ENCODE measurements around the gene CPXM2. TPM values are rescaled to one million over a fixed set of nuclear protein-coding genes. Genes with fewer than 3 reads are reported as not detected.

Gene CPXM2
- polyA plus RNA-seq, 2 of the 4 experiments (the other 2 are of a cell fraction): not detected

DNA sequence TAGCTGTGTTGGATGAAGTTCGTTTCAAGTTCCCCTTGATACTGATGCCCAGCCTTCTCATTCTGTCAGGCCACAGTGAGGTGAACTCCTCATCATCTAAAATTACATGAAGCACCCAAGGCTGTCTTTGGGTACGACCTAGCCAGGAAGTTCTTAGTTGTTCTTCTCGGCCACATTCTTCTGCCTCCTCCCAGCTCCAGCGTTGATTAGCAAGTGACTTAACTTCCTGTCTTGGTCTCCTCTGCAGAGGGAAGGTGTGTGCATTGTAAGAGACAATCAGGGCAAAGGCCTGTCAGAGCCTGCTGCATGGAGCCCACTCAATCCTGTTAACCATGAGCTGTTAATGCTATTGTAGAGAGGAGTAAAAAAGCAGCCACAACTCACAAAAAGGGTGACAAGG lies 43.2 kb upstream of the CPXM2 start:
- no peaks in the 10 kb centered on the region for H3K4me1 ChIP-seq
- DNase-seq (ENCODE audit: low read depth in 1 of 2, low spot score in 1 of 2): no peak
- H3K9me3 ChIP-seq: peaks cover 12% of the 10 kb centered on the region; the same call in 2 of the 3 replicates
- TF ChIP-seq CBX2 (IDR thresholded peaks at IDR 0.05; ENCODE audit: borderline replicate concordance, low read depth) (no peak), NFE2L2 (conservative IDR thresholded peaks at IDR 0.05; ENCODE audit: low read length) (no peak), E2F6 (IDR thresholded peaks at IDR 0.05; ENCODE audit: borderline replicate concordance, low read depth) (no peak), FOSB (CRISPR knock-in tag; IDR thresholded peaks at IDR 0.05) (no peak), POLR2A (IDR thresholded peaks at IDR 0.05; ENCODE audit: low read length) (no peak), JUNB (IDR thresholded peaks at IDR 0.05) (no peak), RARB (CRISPR knock-in tag; IDR thresholded peaks at IDR 0.05) (no peak), EHMT2 (IDR thresholded peaks at IDR 0.05; ENCODE audit: low read depth) (no peak), ZNF302 (CRISPR knock-in tag; IDR thresholded peaks at IDR 0.05) (no peak), ESRRA (IDR thresholded peaks at IDR 0.05; ENCODE audit: borderline replicate concordance, low read length) (no peak), HOXA7 (CRISPR knock-in tag; IDR thresholded peaks at IDR 0.05) (no peak), MAFK (IDR thresholded peaks at IDR 0.05; ENCODE audit: partially characterized antibody) (no peak), KDM5A (IDR thresholded peaks at IDR 0.05) (no peak), HEYL (CRISPR knock-in tag; IDR thresholded peaks at IDR 0.05) (no peak), TP53 (CRISPR knock-in tag; IDR thresholded peaks at IDR 0.05) (no peak), EP300 (IDR thresholded peaks at IDR 0.05) (no peak)
- TF ChIP-seq, protein P1, sequence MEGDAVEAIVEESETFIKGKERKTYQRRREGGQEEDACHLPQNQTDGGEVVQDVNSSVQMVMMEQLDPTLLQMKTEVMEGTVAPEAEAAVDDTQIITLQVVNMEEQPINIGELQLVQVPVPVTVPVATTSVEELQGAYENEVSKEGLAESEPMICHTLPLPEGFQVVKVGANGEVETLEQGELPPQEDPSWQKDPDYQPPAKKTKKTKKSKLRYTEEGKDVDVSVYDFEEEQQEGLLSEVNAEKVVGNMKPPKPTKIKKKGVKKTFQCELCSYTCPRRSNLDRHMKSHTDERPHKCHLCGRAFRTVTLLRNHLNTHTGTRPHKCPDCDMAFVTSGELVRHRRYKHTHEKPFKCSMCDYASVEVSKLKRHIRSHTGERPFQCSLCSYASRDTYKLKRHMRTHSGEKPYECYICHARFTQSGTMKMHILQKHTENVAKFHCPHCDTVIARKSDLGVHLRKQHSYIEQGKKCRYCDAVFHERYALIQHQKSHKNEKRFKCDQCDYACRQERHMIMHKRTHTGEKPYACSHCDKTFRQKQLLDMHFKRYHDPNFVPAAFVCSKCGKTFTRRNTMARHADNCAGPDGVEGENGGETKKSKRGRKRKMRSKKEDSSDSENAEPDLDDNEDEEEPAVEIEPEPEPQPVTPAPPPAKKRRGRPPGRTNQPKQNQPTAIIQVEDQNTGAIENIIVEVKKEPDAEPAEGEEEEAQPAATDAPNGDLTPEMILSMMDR (IDR thresholded peaks at IDR 0.05): no peak
- TF ChIP-seq, protein P2, sequence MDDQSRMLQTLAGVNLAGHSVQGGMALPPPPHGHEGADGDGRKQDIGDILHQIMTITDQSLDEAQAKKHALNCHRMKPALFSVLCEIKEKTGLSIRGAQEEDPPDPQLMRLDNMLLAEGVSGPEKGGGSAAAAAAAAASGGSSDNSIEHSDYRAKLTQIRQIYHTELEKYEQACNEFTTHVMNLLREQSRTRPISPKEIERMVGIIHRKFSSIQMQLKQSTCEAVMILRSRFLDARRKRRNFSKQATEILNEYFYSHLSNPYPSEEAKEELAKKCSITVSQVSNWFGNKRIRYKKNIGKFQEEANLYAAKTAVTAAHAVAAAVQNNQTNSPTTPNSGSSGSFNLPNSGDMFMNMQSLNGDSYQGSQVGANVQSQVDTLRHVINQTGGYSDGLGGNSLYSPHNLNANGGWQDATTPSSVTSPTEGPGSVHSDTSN (IDR thresholded peaks at IDR 0.05): no peak
- TF ChIP-seq, protein P3, sequence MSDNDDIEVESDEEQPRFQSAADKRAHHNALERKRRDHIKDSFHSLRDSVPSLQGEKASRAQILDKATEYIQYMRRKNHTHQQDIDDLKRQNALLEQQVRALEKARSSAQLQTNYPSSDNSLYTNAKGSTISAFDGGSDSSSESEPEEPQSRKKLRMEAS (IDR thresholded peaks at IDR 0.05): no peak
- TF ChIP-seq, protein P4, sequence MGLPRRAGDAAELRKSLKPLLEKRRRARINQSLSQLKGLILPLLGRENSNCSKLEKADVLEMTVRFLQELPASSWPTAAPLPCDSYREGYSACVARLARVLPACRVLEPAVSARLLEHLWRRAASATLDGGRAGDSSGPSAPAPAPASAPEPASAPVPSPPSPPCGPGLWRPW (IDR thresholded peaks at IDR 0.05): no peak
- ATAC-seq: no peak
- H3K27ac ChIP-seq: no peak overlapping the region
- ChIA-PET CTCF (interaction anchor here (0.7 kb wide), 1 partner anchor 29 kb away, joined by 3 read pairs; no protein-coding TSS in a partner anchor), POLR2A (no interaction called here)
- H3K4me2 ChIP-seq: no peak overlapping the region
- no peak for FAIRE-seq
- no peak overlapping the region for H3K4me3 ChIP-seq
- 8% methylated on average over 4 of the region's 4 CpGs for WGBS (ENCODE audit: missing lambda C conversion rate)

DNA sequence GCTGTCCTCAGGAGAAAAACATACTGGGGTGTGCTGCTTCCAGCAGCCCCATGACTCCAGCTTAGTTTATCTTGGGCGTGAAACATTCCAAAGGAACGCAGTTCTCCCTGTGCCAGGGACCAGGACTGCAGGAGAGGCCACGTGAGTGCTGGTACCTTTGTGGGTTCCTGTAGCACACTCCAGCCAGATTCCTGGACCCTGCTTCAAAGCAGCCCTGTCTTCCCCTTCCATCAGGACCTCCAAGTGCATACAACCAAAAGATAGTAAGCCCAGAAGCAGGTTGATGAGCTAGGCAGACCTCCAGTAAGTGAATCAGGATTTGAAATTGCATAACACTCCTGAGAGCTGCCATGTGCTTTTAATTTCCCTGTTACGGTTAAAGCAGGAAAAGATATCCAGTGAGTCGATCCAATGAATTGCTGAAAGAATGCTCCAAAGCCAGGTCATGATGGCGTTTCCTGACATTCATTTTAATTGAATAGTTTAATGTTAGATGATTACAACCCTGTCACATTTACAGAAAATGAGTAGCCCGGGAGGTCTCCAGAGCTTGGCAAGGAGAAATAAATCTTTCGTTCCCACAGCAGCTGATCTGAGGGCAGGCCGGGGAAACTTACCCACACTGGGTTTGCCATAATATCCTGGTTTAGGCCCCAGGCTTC lies 38.9 kb upstream of the CPXM2 start:
- no peaks in the 10 kb centered on the region for H3K4me1 ChIP-seq
- no peak overlapping the region for H3K27ac ChIP-seq
- ATAC-seq (no peak), DNase-seq (ENCODE audit: low read depth in 1 of 2, low spot score in 1 of 2) (no peak), FAIRE-seq (no peak)
- no peak for TF ChIP-seq BHLHE40 (IDR thresholded peaks at IDR 0.05; ENCODE audit: low read depth, low read length)
- no peak for TF ChIP-seq ATOH8 (CRISPR knock-in tag; IDR thresholded peaks at IDR 0.05; ENCODE audit: low read depth)
- no peak for TF ChIP-seq ZSCAN20 (CRISPR knock-in tag; IDR thresholded peaks at IDR 0.05)
- TF ChIP-seq POLR2AphosphoS2 (conservative IDR thresholded peaks at IDR 0.05; ENCODE audit: low read length): no peak
- no peak for TF ChIP-seq SMC3 (IDR thresholded peaks at IDR 0.05)
- TF ChIP-seq ZFP36 (IDR thresholded peaks at IDR 0.05; ENCODE audit: borderline replicate concordance, partially characterized antibody): no peak
- TF ChIP-seq GATA3 (IDR thresholded peaks at IDR 0.05; ENCODE audit: borderline replicate concordance): no peak
- no peak for TF ChIP-seq USF2 (IDR thresholded peaks at IDR 0.05)
- TF ChIP-seq, protein P2 (IDR thresholded peaks at IDR 0.05): no peak
- TF ChIP-seq HOXB13 (CRISPR knock-in tag; IDR thresholded peaks at IDR 0.05; ENCODE audit: low read depth): no peak
- no peak for TF ChIP-seq HOXA7 (CRISPR knock-in tag; IDR thresholded peaks at IDR 0.05)
- no peak for TF ChIP-seq FOSL2 (IDR thresholded peaks at IDR 0.05)
- no peak for TF ChIP-seq FOSL2 (CRISPR knock-in tag; IDR thresholded peaks at IDR 0.05)
- TF ChIP-seq MAFK (IDR thresholded peaks at IDR 0.05; ENCODE audit: partially characterized antibody): no peak
- H3K4me3 ChIP-seq: no peak overlapping the region
- POLR2A ChIA-PET: no interaction called here
- no peak overlapping the region for H3K4me2 ChIP-seq
- 19% methylated on average over 8 of the region's 9 CpGs for WGBS (ENCODE audit: missing lambda C conversion rate)
- CTCF ChIA-PET: interaction anchor here (1.2 to 1.8 kb wide), 3 partner anchors 32 to 348 kb away, joined by 3 to 6 read pairs (median 4); no protein-coding TSS in a partner anchor
- peaks cover 33% of the 10 kb centered on the region for H3K9me3 ChIP-seq
